ENCODE data around the gene C11orf97. TPM values are rescaled to one million over a fixed set of nuclear protein-coding genes. Genes with fewer than 3 reads are reported as not detected.

Gene C11orf97
- total and polyA plus RNA-seq, 2 of the 8 experiments (the other 6 are each of a cell fraction or from before 2014, with no cell fraction given), result not detected

GRCh38 chr11:94546886-94547285 lies 34.6 kb downstream of the C11orf97 start:
- Histone ChIP-seq H3K27me3 (replicated peaks in 1 of 4; ENCODE audit: control insufficient read depth in 3 of 4, extremely low read depth in 1 of 4, insufficient read depth in 3 of 4, low read length in 3 of 4) (peaks cover 6 to 20% (median 18%) of the 10 kb centered on the region in 4 experiments; a peak in 6 of 7 replicates), H3K4me1 (replicated peaks in 1 of 4; ENCODE audit: control insufficient read depth in 3 of 4, insufficient read depth in 4 of 4, low read length in 3 of 4) (peaks cover 5 to 9% (median 8%) of the 10 kb centered on the region in 4 experiments; a peak in 6 of 7 replicates), H3K56ac (replicated peaks; ENCODE audit: insufficient read length, low read depth, low read length) (no peak overlapping the region), H3K9ac (replicated peaks in 1 of 4; ENCODE audit: extremely low read depth in 1 of 4, low read depth in 3 of 4, low read length in 3 of 4) (no peak overlapping the region), H4K91ac (replicated peaks; ENCODE audit: insufficient read length, low read length) (no peak overlapping the region), H2BK15ac (ENCODE audit: low read length) (no peak overlapping the region), H4K5ac (ENCODE audit: insufficient read length, low read depth, low read length) (no peak overlapping the region), H3K14ac (ENCODE audit: insufficient read length) (no peak overlapping the region), H3K23ac (ENCODE audit: insufficient read length) (no peak overlapping the region), H3K4me2 (ENCODE audit: insufficient read depth in 1 of 2, low read depth in 2 of 2, low read length in 2 of 2) (peak overlapping the region; percentile 13 to 68; a peak in 1 of 4 replicates), H2AK5ac (ENCODE audit: low read depth, low read length) (no peak overlapping the region), H2BK20ac (ENCODE audit: low read length) (no peak overlapping the region), H2AFZ (ENCODE audit: low read length) (no peak overlapping the region), H3K79me1 (ENCODE audit: low read depth, low read length) (0 out of 2 replicates have a peak, but pooled peaks cover 2% of the 10 kb centered on the region), H3K23me2 (ENCODE audit: low read depth, low read length) (peaks cover 18% of the 10 kb centered on the region), H4K8ac (ENCODE audit: extremely low read depth, insufficient read depth, low read length) (no peak overlapping the region), H2BK120ac (replicated peaks; ENCODE audit: low read depth, low read length) (no peak overlapping the region), H4K20me1 (replicated peaks in 1 of 2; ENCODE audit: control insufficient read depth in 1 of 2, insufficient read depth in 2 of 2, low read length in 2 of 2) (peaks cover 0 to 3% of the 10 kb centered on the region in 2 experiments), H3K36me3 (ENCODE audit: control insufficient read depth in 2 of 4, insufficient read depth in 4 of 4, low read length in 3 of 4) (no peaks in the 10 kb centered on the region), H3K27ac (ENCODE audit: low read depth, low read length) (no peak overlapping the region), H3K18ac (ENCODE audit: extremely low read depth, low read length) (no peak overlapping the region), H2BK12ac (ENCODE audit: low read depth, low read length) (no peak overlapping the region), H2BK5ac (ENCODE audit: low read depth, low read length) (no peak overlapping the region), H3K4me3 (ENCODE audit: extremely low read depth in 1 of 4, insufficient read depth in 2 of 4, low read depth in 3 of 4, low read length in 4 of 4) (no peak overlapping the region), H3K79me2 (ENCODE audit: control insufficient read depth in 1 of 2, insufficient read depth in 2 of 2, low read length in 2 of 2) (no peaks in the 10 kb centered on the region), H3K4ac (replicated peaks; ENCODE audit: insufficient read length, low read depth, low read length) (no peak overlapping the region), H3K9me3 (ENCODE audit: insufficient read depth in 2 of 2, low read depth in 1 of 2, low read length in 1 of 2) (no peaks in the 10 kb centered on the region)
- WGBS, 2 experiments (ENCODE audit: extremely low coverage in 1 of 2, insufficient coverage in 1 of 2, insufficient read length in 1 of 2, insufficient replicate concordance in 2 of 2, low coverage in 1 of 2, low lambda C conversion rate in 2 of 2, missing lambda C conversion rate in 1 of 2), result 100% methylated on average over 1 of the region's 1 CpG; no CpG with 5 or more reads in 1 of the 2 experiments
- ChIA-PET CTCF (ENCODE audit: partially characterized antibody) (interaction anchor here (1.0 to 1.5 kb wide), 5 partner anchors 25 to 215 kb away, joined by 3 to 6 read pairs (median 4); no protein-coding TSS in a partner anchor), POLR2A (ENCODE audit: partially characterized antibody) (no interaction called here)
- FAIRE-seq (no peak), DNase-seq (ENCODE audit: low read depth in 1 of 2, low spot score in 2 of 2) (no peak)
- TF ChIP-seq TAF7 (optimal IDR thresholded peaks at IDR 0.05; ENCODE audit: borderline replicate concordance, low read depth, low read length) (no peak), BACH1 (IDR thresholded peaks at IDR 0.05; ENCODE audit: low read length) (no peak), MAFK (IDR thresholded peaks at IDR 0.05; ENCODE audit: low read depth, low read length) (no peak), GTF2F1 (IDR thresholded peaks at IDR 0.05; ENCODE audit: borderline replicate concordance, low read depth, low read length) (no peak), HDAC2 (IDR thresholded peaks at IDR 0.05; ENCODE audit: borderline replicate concordance in 1 of 2, low read depth in 2 of 2, low read length in 2 of 2) (no peak), SP4 (IDR thresholded peaks at IDR 0.05; ENCODE audit: low read length) (no peak), RBBP5 (IDR thresholded peaks at IDR 0.05; ENCODE audit: borderline replicate concordance, low read depth, low read length) (no peak), CBX5 (IDR thresholded peaks at IDR 0.05; ENCODE audit: low read depth, low read length) (no peak), BRCA1 (IDR thresholded peaks at IDR 0.05; ENCODE audit: low read depth, low read length) (no peak), SIRT6 (IDR thresholded peaks at IDR 0.05; ENCODE audit: low read length) (no peak), PHF8 (conservative IDR thresholded peaks at IDR 0.05; ENCODE audit: low read depth, low read length) (no peak), JUND (IDR thresholded peaks at IDR 0.05; ENCODE audit: low read length) (no peak), SUZ12 (IDR thresholded peaks at IDR 0.05; ENCODE audit: low read length) (no peak), CREB1 (IDR thresholded peaks at IDR 0.05) (no peak), SIX5 (IDR thresholded peaks at IDR 0.05; ENCODE audit: low read depth, low read length) (no peak), TCF12 (IDR thresholded peaks at IDR 0.05; ENCODE audit: low read depth, low read length) (no peak)

All from H1 (cell line).